ENCODE data around the gene GGA1. TPM values are rescaled to one million over a fixed set of nuclear protein-coding genes. Genes with fewer than 3 reads are reported as not detected.

GGA1 gene
- total RNA-seq, 3 donors from 2014 or later, result 36.6 to 63.9 (median 54.7) TPM

DNA sequence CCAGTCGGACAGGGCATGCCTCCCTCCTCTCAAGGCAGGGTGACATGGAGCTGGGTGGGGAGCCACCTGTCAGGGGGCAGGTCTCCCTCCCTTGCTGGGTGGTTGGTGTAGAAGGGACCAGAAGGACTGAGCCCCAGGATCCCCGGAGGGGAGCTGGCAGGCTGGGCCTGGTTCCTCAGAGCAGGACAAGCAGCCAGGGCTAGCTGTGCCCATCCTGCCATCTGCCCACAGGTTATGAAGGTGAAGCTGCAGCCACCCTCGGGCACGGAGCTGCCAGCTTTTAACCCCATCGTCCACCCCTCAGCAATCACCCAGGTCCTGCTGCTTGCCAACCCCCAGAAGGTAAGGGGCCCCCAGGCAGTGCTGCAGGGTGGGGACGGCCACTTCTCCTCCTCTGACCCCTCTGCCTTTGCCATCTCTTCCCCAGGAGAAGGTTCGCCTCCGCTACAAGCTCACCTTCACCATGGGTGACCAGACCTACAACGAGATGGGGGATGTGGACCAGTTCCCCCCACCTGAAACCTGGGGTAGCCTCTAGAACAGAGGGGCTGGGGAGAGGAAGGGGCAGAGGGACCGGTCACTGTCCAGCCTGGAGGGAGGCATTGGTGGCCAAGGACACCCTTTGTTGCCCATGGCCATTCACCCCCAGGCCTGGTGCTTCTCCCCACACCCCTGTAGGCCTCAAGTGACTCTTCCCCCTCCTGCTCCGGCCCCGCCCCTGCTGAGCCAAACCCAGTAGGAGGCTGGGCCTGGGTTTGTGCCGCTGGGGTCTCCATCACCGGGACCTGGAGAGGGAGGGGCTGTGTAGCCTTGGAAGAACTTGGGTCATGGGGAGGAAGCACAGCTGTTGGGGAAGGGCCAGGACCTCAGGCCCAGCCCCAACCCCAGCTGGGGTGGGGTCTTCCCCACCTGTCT, 23.8 kb downstream of the GGA1 start:
- TF ChIP-seq, protein P1, sequence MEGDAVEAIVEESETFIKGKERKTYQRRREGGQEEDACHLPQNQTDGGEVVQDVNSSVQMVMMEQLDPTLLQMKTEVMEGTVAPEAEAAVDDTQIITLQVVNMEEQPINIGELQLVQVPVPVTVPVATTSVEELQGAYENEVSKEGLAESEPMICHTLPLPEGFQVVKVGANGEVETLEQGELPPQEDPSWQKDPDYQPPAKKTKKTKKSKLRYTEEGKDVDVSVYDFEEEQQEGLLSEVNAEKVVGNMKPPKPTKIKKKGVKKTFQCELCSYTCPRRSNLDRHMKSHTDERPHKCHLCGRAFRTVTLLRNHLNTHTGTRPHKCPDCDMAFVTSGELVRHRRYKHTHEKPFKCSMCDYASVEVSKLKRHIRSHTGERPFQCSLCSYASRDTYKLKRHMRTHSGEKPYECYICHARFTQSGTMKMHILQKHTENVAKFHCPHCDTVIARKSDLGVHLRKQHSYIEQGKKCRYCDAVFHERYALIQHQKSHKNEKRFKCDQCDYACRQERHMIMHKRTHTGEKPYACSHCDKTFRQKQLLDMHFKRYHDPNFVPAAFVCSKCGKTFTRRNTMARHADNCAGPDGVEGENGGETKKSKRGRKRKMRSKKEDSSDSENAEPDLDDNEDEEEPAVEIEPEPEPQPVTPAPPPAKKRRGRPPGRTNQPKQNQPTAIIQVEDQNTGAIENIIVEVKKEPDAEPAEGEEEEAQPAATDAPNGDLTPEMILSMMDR (IDR thresholded peaks at IDR 0.05), result no peak
- TF ChIP-seq POLR2AphosphoS5 (IDR thresholded peaks at IDR 0.05), result no peak
- no peak for TF ChIP-seq POLR2A (IDR thresholded peaks at IDR 0.05)
- Histone ChIP-seq H3K27me3 (no peaks in the 10 kb centered on the region), H3K27ac (peak overlapping the region; percentile 64 to 90), H3K36me3 (no peaks in the 10 kb centered on the region), H3K9me3 (no peaks in the 10 kb centered on the region), H3K4me3 (peak overlapping the region in 1 of 3 donors; percentile 25), H3K4me1 (peaks cover 9 to 20% of the 10 kb centered on the region in 2 donors)
- intact Hi-C loops (cut with DNase I; ENCODE audit: low total_unique reads), result no loop called here
- no peak for DNase-seq (ENCODE audit: low spot score in 2 of 2)

DNA sequence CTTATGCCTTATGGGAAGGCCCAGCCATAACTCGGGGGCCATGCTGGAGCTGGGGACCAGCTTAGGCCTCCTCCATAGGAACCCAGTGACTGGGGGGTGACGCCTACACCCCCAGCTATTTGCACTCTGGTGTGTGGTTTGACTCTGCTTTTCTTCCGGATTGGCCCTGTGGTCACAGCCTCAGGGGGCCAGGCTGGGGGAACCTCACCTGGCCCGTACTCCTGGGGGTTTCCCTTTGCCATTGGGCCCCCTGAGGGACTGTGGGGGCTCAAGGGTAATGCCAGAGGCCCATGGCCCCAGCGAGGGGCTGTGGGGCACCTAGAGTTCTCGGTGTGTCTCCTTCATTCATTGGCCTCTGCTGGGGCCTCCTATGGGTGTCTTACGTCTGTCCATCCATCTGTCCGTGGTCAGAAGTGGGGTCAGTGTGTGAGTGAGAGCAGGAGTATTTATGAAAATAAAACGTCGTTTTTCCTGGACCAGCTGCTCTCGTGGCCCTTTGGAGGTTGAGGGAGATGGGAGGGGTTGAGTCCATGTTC, 24.5 kb downstream of the GGA1 start:
- DNase-seq (ENCODE audit: low spot score in 2 of 2), result no peak
- Histone ChIP-seq H3K27ac (peak overlapping the region; percentile 64 to 90), H3K9me3 (no peaks in the 10 kb centered on the region), H3K4me3 (peak overlapping the region in 1 of 3 donors; percentile 58), H3K36me3 (no peaks in the 10 kb centered on the region), H3K27me3 (no peaks in the 10 kb centered on the region), H3K4me1 (peaks cover 7 to 20% of the 10 kb centered on the region in 2 donors)
- TF ChIP-seq POLR2AphosphoS5 (IDR thresholded peaks at IDR 0.05), result no peak
- TF ChIP-seq POLR2A (IDR thresholded peaks at IDR 0.05), result no peak
- TF ChIP-seq, protein P1 (IDR thresholded peaks at IDR 0.05), result no peak
- intact Hi-C loops (cut with DNase I; ENCODE audit: low total_unique reads), result no loop called here

DNA sequence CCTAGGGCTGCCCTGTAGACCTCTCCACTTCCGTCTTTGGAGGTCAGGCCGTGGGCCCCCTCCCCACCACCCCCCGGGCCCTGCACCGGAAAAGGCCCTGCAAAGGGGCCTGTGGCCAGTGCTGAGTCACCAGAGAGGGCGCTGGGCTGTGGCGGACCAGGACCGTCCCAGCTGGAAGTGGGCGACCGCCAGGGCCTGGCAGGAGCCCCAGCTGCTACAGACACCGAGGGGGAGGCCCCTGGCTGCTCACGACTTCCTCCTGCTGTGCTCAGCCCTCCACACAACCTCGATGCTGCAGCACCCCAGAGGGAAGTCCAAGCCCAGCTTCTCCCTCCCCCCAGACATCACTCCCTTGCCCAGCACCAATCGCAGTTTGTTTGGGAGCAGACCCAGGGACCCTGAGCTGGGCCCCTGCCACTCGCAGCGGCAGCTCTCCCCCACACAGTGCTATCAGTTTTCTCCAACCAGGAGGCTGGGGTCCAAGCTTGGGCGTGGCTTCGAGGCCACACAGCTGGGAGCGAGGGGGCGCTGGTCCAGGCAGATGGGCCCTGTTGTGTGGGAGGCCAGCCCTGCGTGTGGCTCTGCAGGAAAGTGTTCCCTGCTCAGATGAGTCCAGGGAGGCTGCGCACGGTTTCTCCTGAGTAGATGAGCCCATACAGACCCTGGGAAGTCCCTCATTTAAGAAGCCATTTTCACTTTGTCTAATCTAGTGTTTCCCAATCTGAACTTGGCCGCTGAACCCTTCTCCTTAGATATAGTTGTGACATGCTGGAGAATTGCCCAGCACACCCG, 25.2 kb downstream of the GGA1 start:
- no peak for DNase-seq (ENCODE audit: low spot score in 2 of 2)
- peaks cover 7 to 20% of the 10 kb centered on the region in 2 donors for H3K4me1 ChIP-seq
- peak overlapping the region; percentile 14 to 58 (median 17) for H3K4me3 ChIP-seq
- peak overlapping the region; percentile 64 to 90 for H3K27ac ChIP-seq
- no peak for TF ChIP-seq POLR2A (IDR thresholded peaks at IDR 0.05)
- TF ChIP-seq, protein P1 (IDR thresholded peaks at IDR 0.05), result no peak
- TF ChIP-seq POLR2AphosphoS5 (IDR thresholded peaks at IDR 0.05), result no peak
- no peaks in the 10 kb centered on the region for H3K9me3 ChIP-seq
- intact Hi-C loops (cut with DNase I; ENCODE audit: low total_unique reads), result no loop called here
- H3K36me3 ChIP-seq, result no peaks in the 10 kb centered on the region
- H3K27me3 ChIP-seq, result no peaks in the 10 kb centered on the region

DNA sequence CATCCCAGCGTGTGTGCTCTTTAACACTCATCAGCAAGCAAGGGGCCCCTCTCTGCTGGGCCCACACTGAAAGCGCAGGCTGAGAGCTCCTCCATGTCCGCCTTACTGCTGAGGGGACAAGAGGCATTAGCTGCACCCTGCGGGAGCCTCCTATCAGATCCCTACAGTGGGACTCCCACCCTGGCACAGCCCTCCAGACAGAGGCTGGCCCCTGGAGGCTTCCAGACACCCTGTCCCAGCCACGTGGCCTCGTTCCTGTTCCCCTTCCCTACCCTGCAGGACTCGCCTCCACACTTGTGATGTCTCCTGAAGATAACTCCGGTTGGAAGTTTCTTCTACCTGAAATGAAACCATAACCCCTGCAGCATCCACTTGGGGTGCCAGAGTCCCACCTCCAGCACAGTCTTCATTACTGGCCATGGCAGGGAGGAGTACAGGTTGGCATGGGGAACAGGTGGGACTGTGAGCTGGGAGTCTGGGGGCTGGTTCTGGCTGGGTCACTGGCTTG, 25.8 kb downstream of the GGA1 start:
- Histone ChIP-seq H3K27me3 (no peaks in the 10 kb centered on the region), H3K4me3 (peak overlapping the region; percentile 14 to 58 (median 17)), H3K4me1 (peaks cover 7 to 20% of the 10 kb centered on the region in 2 donors), H3K36me3 (no peaks in the 10 kb centered on the region), H3K9me3 (no peaks in the 10 kb centered on the region), H3K27ac (peak overlapping the region; percentile 64 to 90)
- intact Hi-C loops (cut with DNase I; ENCODE audit: low total_unique reads), result no loop called here
- TF ChIP-seq POLR2AphosphoS5 (IDR thresholded peaks at IDR 0.05) (no peak), POLR2A (IDR thresholded peaks at IDR 0.05) (no peak)
- TF ChIP-seq, protein P1 (IDR thresholded peaks at IDR 0.05), result no peak
- DNase-seq (ENCODE audit: low spot score in 2 of 2), result no peak

Data from breast epithelium (tissue), 4 donors.